ENCODE data around the gene XPO6.

Gene XPO6

DNA sequence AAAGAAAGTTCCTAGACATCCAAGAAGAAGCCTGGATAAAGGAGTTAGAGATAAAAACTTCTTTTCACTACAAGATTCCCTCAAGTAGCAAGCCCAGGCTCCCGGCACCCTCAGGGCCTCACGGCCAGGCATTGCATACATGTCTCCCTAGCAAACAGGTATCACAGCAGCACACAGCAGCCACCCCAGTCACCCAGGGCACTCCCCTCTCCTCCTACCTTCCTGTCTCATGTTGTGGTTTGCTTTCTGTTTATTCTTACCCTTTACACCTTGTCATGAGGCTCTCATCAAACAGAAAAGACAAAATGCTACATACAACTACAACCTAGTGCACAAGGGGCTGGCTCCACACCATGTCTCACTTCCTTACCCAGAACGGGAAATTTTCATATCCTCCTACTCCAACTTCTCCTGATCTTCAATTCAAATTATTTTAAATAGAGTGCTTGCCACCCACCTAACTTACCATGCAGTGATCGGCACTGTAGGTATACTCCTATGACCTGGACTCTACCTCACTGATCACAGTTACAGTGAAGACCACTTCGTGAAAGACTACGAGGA is 42.7 kb downstream of the XPO6 start:
- H3K36me3 ChIP-seq (ENCODE audit: control insufficient read depth, insufficient read depth, low read length), result no peaks in the 10 kb centered on the region
- H3K27ac ChIP-seq, result no peak overlapping the region
- no peaks in the 10 kb centered on the region for H3K9me3 ChIP-seq (ENCODE audit: control insufficient read depth, low read length)
- no peaks in the 10 kb centered on the region for H3K4me1 ChIP-seq
- H3K9ac ChIP-seq, result no peak overlapping the region
- no peak overlapping the region for H3K4me2 ChIP-seq (ENCODE audit: low read length)
- H3K27me3 ChIP-seq (ENCODE audit: control insufficient read depth, insufficient read depth, low read length), result no peaks in the 10 kb centered on the region
- peaks cover 3% of the 10 kb centered on the region for H3K79me2 ChIP-seq
- TF ChIP-seq CTCF (IDR thresholded peaks at IDR 0.05), result no peak
- no peak overlapping the region for H2AFZ ChIP-seq
- no peak overlapping the region for H3K4me3 ChIP-seq (ENCODE audit: low read depth, low read length)

DNA sequence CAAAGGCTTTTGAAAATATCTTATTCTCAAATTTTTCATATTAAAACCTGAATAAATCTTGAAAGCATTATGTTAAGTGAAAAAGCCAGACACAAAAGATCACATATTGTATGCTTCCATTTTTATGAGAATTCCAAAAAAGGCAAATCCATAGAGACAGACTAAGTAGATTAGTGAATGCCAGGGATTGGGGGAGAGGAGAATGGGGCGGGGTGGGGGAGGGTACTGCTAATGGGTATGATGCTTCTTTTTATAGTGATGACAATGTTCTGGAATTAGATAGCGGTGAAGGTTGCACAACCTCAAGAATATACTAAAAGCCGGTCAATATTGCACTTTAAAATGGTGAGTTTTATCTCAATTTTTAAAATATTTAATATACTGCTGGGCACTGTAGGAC is 44.0 kb downstream of the XPO6 start:
- Histone ChIP-seq H3K79me2 (peaks cover 5% of the 10 kb centered on the region), H3K9ac (no peak overlapping the region), H3K4me2 (ENCODE audit: low read length) (no peak overlapping the region), H3K36me3 (ENCODE audit: control insufficient read depth, insufficient read depth, low read length) (no peaks in the 10 kb centered on the region), H3K4me1 (no peaks in the 10 kb centered on the region), H2AFZ (no peak overlapping the region), H3K27ac (no peak overlapping the region), H3K27me3 (ENCODE audit: control insufficient read depth, insufficient read depth, low read length) (no peaks in the 10 kb centered on the region), H3K9me3 (ENCODE audit: control insufficient read depth, low read length) (no peaks in the 10 kb centered on the region), H3K4me3 (ENCODE audit: low read depth, low read length) (no peak overlapping the region)
- TF ChIP-seq CTCF (IDR thresholded peaks at IDR 0.05), result no peak

GRCh38 chr16:28167221-28167620 is 44.5 kb downstream of the XPO6 start:
- Histone ChIP-seq H3K4me3 (ENCODE audit: low read depth, low read length) (no peak overlapping the region), H3K9ac (no peak overlapping the region), H3K79me2 (peaks cover 5% of the 10 kb centered on the region), H3K9me3 (ENCODE audit: control insufficient read depth, low read length) (no peaks in the 10 kb centered on the region), H3K4me1 (no peaks in the 10 kb centered on the region), H2AFZ (no peak overlapping the region), H3K27ac (no peak overlapping the region), H3K4me2 (ENCODE audit: low read length) (no peak overlapping the region), H3K36me3 (ENCODE audit: control insufficient read depth, insufficient read depth, low read length) (no peaks in the 10 kb centered on the region), H3K27me3 (ENCODE audit: control insufficient read depth, insufficient read depth, low read length) (no peaks in the 10 kb centered on the region)
- TF ChIP-seq CTCF (IDR thresholded peaks at IDR 0.05), result no peak

GRCh38 chr16:28166394-28167208 is 45.2 kb downstream of the XPO6 start:
- Histone ChIP-seq H3K4me2 (ENCODE audit: low read length) (no peak overlapping the region), H3K27me3 (ENCODE audit: control insufficient read depth, insufficient read depth, low read length) (no peaks in the 10 kb centered on the region), H3K9me3 (ENCODE audit: control insufficient read depth, low read length) (no peaks in the 10 kb centered on the region), H3K27ac (no peak overlapping the region), H3K4me3 (ENCODE audit: low read depth, low read length) (no peak overlapping the region), H2AFZ (no peak overlapping the region), H3K9ac (no peak overlapping the region), H3K79me2 (peaks cover 5% of the 10 kb centered on the region), H3K36me3 (ENCODE audit: control insufficient read depth, insufficient read depth, low read length) (no peaks in the 10 kb centered on the region), H3K4me1 (no peaks in the 10 kb centered on the region)
- TF ChIP-seq CTCF (IDR thresholded peaks at IDR 0.05), result no peak

GRCh38 chr16:28165598-28165997 is 46.2 kb downstream of the XPO6 start:
- Histone ChIP-seq H3K36me3 (ENCODE audit: control insufficient read depth, insufficient read depth, low read length) (no peaks in the 10 kb centered on the region), H3K4me1 (no peaks in the 10 kb centered on the region), H3K9ac (no peak overlapping the region), H3K27ac (no peak overlapping the region), H3K79me2 (peaks cover 5% of the 10 kb centered on the region), H3K9me3 (ENCODE audit: control insufficient read depth, low read length) (no peaks in the 10 kb centered on the region), H3K4me2 (ENCODE audit: low read length) (no peak overlapping the region), H3K27me3 (ENCODE audit: control insufficient read depth, insufficient read depth, low read length) (no peaks in the 10 kb centered on the region), H2AFZ (no peak overlapping the region), H3K4me3 (ENCODE audit: low read depth, low read length) (no peak overlapping the region)
- TF ChIP-seq CTCF (IDR thresholded peaks at IDR 0.05), result no peak
